GM18907 (cell line): Measurements from ENCODE around the gene HCAR1.
"Not testable (repeated sequence)": the region's sequence is repeated elsewhere in the genome, so short reads cannot be mapped to it uniquely, and the experiment has no call there.

Experiments used
- ATAC-seq: cut with Tn5 transposase; IDR thresholded peaks from one replicate; pipeline ENCODE4 v1.9.1; 2021; ENCODE audit warnings: mild to moderate bottlenecking, moderate library complexity; ENCODE audit not compliant: unreplicated experiment

HCAR1 gene

DNA sequence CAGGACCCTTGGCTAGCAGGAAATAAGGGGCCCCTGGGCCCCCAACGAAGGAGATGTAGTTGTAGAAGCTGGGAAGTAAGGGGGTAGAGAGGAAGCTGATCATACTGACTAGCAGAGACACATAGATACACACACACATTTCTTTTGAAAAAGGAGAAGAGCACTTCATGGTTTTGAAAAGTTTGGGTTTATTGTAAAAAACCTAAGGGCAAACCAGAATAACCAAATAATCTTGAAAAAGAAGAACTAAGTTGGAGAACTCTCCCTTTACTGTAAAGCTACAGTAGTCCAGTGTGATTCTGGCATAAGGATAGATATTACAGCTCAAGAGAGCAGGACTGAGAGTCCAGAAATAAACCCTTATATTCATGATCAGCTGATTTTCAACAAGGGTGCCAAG, 8.3 kb downstream of the HCAR1 start:
- no peak for ATAC-seq

DNA sequence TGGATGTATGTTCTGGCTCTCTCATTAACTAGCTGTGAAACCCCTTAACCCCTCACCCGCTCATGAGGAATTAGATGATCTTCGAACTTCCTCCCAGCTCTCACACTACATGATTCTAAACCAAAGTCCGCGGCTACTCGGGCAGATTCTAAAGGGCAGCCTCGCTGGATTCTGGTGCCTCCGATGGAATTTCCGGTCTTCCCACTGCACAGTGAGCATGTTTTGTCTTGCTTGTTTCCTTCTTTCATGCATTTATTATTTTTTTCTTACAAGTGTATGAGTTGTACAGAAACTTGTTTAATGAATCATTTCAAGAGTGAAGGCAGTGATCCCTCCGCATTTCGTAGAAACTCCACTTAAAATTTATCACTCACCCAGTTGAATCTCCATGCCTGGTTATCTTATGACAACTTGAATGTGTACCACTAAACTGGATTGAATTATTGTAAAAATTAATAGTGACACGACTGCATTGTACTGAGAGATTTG, 9.5 kb downstream of the HCAR1 start:
- no peak for ATAC-seq

DNA sequence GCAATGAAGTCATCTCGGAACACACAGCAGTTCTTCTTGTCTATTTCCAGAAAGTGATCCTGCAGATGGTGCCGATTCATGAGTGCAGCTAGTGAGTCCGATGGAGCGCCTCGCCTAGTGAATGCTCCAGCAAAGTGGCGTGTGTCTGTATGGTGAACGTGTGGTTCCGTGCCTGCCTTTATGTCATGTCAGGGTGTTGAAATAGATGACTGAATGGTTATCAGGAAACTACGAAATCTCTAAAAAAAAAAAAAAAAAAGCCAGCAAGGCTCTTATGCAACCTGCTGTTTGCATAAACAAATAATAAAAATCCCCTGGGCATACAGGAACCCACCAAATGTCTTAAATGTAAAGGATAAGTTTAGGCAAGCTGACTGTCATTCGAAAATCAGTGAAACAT, 14.0 kb downstream of the HCAR1 start, which contains the start of gene HCAR3:
Gene HCAR3 (minus strand): TSS at position 154 of the 400 bp plus-strand sequence. CDS start 74 bp downstream, at position 80.
- not testable (repeated sequence) for ATAC-seq

DNA sequence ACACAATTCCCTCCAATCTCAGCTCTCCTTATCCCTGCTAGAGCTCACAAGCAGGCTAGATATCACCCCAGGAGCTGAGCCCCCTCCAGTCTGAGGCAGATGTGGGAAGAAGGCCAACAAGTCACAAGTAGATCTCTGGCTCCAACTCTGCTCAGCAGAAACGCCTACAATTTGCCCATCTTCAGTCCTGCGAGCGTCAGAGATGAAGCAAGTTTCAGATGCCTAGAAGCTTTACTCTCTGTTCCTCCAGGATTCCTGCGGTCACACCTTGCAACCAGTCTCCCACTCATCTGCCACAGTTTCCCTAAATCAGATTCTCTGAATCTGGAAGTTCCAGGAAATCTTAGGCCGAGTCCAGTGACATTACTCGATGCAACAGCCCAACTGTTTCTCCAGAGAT, 15.4 kb downstream of the HCAR1 start:
- ATAC-seq: not testable (repeated sequence)

GRCh38 chr12:122713491-122714188, 17.0 kb downstream of the HCAR1 start:
- ATAC-seq: not testable (repeated sequence)

DNA sequence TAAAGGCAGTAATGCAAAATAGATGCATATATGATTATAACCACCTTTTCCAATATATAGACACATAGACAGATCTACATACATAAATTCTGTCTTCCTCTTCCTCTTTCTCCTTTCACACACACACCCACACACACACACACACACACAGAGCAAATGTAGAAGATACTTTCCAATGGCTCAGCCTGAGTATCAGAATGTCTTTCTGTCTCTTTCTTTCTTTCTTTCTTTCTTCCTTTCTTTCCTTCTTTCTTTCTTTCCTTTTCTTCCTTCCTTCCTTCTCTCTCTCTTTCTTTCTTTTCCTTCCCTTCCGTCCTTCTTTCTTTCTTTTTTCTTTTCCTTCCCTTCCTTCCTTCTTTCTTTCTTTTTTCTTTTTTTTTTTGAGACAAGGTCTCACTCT, 19.4 kb downstream of the HCAR1 start:
- ATAC-seq: not testable (repeated sequence)

GRCh38 chr12:122710341-122710740, 20.3 kb downstream of the HCAR1 start:
- not testable (repeated sequence) for ATAC-seq

- not testable (repeated sequence) for ATAC-seq
Observed at GRCh38 chr12:122709287-122709686, 21.4 kb downstream of the HCAR1 start.

GRCh38 chr12:122703841-122704240, 26.8 kb downstream of the HCAR1 start:
- not testable (repeated sequence) for ATAC-seq

DNA sequence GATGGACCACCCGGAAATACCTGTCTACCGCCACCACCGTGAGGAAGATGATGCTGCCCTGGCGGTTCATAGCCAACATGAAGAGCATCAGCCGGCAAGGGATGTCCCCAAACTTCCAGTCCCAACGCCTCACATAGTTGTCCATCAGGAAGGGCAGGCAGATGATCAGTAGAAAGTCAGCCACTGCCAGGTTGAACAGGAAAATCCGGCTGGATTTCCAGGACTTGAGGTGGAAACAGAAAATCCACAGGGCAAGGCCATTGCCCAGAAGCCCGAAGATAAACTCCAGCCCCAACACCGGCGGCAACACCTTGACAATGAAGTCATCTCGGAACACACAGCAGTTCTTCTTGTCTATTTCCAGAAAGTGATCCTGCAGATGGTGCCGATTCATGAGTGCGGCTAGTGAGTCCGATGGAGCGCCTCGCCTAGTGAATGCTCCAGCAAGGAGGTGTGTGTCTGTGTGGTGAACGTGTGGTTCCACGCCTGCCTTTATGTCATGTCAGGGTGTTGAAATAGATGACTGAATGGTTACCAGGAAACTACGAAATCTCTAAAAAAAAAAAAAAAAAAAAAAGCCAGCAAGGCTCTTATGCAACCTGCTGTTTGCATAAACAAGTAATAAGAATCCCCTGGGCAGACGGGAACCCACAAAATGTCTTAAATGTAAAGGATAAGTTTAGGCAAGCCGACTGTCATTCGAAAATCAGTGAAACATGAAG, 27.6 kb downstream of the HCAR1 start, which contains the start of gene HCAR2:
Gene HCAR2 (minus strand): TSS at position 468 of the 722 bp plus-strand sequence. CDS start 74 bp downstream, at position 394.
- not testable (repeated sequence) for ATAC-seq

- not testable (repeated sequence) for ATAC-seq
Observed at GRCh38 chr12:122701481-122701880, 29.2 kb downstream of the HCAR1 start.

DNA sequence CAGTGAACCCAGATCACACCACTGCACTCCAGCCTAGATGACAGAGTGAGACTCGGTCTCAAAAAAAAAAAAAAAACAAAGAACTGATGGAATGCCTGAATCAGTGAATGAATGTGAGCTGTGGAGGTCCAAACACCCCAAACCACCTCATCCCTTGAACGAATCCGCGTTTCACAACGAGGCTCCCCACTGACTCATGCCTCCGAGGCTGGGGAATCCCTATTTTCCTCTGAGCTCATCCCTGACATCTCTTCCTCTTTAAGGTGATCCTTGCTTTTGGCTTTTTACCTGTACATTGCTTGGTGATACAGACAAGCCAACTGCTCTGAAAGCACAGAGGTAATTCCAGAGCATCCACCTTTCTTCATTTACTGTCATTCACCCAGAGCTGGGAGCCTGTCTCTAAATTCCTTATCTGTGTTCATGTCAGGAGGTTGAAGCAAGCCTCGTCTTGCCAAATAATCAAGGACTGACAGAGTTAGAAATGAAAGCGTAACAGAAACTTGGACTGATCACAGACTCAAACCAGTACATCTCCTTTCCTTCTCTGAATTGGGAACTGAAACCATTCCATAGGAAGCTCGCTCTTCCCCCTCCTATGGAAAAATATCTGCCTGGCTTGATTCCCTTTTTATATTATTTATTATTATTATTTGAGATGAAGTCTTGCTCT, 30.5 kb downstream of the HCAR1 start:
- not testable (repeated sequence) for ATAC-seq

DNA sequence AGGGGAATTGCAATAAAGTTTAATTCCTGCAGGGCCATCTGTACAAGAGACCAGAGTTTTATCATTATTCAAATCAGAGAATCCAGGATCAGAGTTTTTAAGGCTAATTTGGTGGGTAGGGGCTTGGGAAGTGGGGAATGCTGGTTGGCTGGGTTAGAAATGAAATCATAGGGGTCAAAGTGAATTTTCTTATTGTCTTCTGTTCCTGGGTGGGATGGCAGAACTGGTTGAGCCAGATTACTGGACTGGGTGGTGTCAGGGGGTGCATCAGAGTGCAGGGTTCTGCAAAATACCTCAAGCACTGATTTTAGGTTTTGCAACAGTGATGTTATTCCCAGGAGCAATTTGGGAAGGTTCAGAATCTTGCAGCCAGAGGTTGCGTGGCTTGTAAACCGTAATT, 33.7 kb downstream of the HCAR1 start:
- not testable (repeated sequence) for ATAC-seq

- no peak for ATAC-seq
Observed at GRCh38 chr12:122691566-122691965, 39.1 kb downstream of the HCAR1 start.

- ATAC-seq: no peak
Observed at GRCh38 chr12:122688291-122688690, 42.4 kb downstream of the HCAR1 start.

- ATAC-seq: no peak
Observed at GRCh38 chr12:122687086-122687485, 43.6 kb downstream of the HCAR1 start.

DNA sequence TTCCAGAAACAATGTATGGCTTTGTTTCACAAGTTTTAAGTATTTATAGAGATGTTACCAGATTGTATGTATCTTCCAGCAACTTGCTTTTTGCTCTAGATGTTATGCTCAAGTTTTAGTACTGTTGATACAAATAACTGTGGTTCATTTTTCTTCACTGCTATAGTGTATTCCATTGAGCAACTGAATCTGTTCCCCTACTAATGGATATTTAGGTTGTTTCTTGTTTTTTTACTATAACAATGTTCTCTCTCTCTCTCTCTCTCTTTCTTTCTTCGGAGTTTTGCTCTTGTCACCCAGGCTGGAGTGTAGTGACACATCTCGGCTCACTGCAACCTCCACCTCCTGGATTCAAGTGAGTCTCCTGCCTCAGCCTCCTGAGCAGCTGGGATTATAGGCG, 44.1 kb downstream of the HCAR1 start:
- no peak for ATAC-seq

GRCh38 chr12:122684297-122684813, 46.3 kb downstream of the HCAR1 start:
- ATAC-seq: no peak

GRCh38 chr12:122681814-122682213, 48.8 kb downstream of the HCAR1 start:
- no peak for ATAC-seq

GRCh38 chr12:122680989-122681388, 49.7 kb downstream of the HCAR1 start:
- ATAC-seq: not testable (repeated sequence)

- not testable (repeated sequence) for ATAC-seq
Observed at GRCh38 chr12:122676781-122677180, 53.9 kb downstream of the HCAR1 start.
